Fibroblast of lung (primary cell): ENCODE results near the gene NOP56.

Experiments
- EZH2 ChIP-seq: IDR thresholded peaks from 2 replicates; pipeline ENCODE4 v1.5.1; 2012; ENCODE audit warnings: low read length, control low read depth, mild to moderate bottlenecking; ENCODE audit errors: missing control alignments
- TF ChIP-seq, protein P1 (sequence below), 2 donors: IDR thresholded peaks in 1 of 2; conservative IDR thresholded peaks in 1 of 2; 1 replicate in 1 of 2; 2 replicates in 1 of 2; pipeline ENCODE4 v1.5.1; 2011 to 2012; ENCODE audit warnings: low read length in 2 of 2, control low read depth in 1 of 2, inconsistent platforms in 1 of 2, low read depth in 1 of 2, mild to moderate bottlenecking in 1 of 2

DNA sequence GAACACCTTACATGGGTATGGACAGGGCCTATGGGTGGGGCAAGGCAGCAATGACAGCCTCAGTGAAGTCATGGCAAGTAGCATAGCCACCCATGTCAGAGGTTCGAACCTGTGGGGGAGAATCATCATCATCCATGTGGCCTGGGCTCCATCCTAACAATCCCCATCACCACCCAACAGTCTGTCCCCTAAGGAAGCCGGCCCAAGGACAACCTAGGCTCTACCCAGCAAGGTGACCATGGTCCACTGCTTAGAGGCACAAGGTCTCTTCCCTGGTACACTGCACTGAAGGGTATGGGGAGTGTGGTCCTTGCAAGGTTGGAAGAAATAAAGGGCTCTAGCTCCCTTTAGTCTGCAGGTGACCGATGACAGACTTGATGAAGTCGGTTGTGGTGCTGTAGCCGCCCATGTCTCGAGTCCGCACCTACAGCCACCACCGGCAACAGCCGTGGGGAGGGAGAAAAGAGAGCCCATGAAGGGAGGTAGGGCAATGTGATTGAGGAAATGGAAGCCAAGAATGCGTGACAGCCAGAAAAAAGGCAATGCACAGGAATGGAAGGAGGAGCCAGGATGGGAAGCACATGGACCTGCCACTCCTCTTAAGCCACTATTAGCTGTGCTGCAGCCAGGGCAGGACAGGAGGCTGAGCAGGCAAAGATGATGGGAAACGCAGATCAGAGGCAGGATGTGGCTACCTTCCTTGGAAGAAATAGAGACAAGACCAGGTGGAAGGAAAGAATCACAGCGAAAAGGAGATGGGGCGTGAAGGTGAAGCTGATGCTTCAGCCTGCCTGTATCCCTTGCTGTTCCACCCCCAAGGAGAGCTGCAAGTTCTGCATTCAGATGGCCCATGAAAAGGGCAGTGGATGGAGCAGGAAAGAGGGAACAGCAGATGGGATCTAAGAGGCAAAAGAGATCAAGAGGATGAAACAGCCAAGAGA, 6.3 kb downstream of the NOP56 start:
- TF ChIP-seq, protein P1, sequence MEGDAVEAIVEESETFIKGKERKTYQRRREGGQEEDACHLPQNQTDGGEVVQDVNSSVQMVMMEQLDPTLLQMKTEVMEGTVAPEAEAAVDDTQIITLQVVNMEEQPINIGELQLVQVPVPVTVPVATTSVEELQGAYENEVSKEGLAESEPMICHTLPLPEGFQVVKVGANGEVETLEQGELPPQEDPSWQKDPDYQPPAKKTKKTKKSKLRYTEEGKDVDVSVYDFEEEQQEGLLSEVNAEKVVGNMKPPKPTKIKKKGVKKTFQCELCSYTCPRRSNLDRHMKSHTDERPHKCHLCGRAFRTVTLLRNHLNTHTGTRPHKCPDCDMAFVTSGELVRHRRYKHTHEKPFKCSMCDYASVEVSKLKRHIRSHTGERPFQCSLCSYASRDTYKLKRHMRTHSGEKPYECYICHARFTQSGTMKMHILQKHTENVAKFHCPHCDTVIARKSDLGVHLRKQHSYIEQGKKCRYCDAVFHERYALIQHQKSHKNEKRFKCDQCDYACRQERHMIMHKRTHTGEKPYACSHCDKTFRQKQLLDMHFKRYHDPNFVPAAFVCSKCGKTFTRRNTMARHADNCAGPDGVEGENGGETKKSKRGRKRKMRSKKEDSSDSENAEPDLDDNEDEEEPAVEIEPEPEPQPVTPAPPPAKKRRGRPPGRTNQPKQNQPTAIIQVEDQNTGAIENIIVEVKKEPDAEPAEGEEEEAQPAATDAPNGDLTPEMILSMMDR (conservative IDR thresholded peaks at IDR 0.05 in 1 of 2, IDR thresholded peaks at IDR 0.05 in 1 of 2; ENCODE audit: low read depth in 1 of 2, low read length in 2 of 2), result no peak
- TF ChIP-seq EZH2, result no peak
